Transverse colon (tissue), 4 donors: ENCODE results near the gene CTDSP2.

ENCODE experiments used
- POLR2AphosphoS5 ChIP-seq, 3 donors: sonication (generic); formaldehyde crosslinking; IDR thresholded peaks; one replicate each; pipeline ENCODE4 v1.6.1; 2016; ENCODE audit warnings: antibody characterized with exemption in 3 of 3
- TF ChIP-seq, protein P1 (sequence below), 5 experiments: fragments of 200-600 bp in 3 of 5; fragments of 450-650 bp in 2 of 5; sonication (generic) in 3 of 5; IDR thresholded peaks; 1 replicate in 2 of 5; 2 replicates in 3 of 5; pipeline ENCODE4 v1.5.1; 2016 to 2017; ENCODE audit warnings: antibody characterized with exemption in 5 of 5, inconsistent platforms in 3 of 5, mild to moderate bottlenecking in 2 of 5, moderate library complexity in 1 of 5

DNA sequence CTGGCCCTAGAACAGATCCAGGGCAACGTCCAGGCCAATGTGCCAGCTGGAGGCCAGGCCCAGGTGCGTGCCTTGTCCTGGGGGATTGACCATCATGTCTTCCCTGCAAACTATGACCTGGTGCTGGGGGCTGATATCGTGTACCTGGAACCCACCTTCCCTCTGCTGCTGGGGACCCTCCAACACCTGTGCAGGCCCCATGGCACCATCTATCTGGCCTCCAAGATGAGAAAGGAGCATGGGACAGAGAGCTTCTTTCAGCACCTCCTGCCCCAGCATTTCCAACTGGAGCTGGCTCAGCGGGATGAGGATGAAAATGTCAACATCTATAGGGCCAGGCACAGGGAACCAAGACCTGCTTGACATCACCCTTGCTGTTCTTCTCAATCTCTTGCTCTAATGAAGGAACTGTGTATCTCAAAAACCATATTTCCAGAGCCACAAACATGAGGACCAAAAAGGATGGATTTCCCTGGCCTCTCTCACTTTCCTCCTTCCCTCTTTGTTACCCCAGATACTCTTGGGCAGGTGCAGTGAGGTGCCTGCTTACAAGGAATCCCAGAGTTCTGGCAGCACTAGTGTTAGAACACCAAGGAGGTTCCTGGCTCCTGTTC lies 66.1 kb downstream of the CTDSP2 start:
- TF ChIP-seq POLR2AphosphoS5 (IDR thresholded peaks at IDR 0.05): no peak
- TF ChIP-seq, protein P1, sequence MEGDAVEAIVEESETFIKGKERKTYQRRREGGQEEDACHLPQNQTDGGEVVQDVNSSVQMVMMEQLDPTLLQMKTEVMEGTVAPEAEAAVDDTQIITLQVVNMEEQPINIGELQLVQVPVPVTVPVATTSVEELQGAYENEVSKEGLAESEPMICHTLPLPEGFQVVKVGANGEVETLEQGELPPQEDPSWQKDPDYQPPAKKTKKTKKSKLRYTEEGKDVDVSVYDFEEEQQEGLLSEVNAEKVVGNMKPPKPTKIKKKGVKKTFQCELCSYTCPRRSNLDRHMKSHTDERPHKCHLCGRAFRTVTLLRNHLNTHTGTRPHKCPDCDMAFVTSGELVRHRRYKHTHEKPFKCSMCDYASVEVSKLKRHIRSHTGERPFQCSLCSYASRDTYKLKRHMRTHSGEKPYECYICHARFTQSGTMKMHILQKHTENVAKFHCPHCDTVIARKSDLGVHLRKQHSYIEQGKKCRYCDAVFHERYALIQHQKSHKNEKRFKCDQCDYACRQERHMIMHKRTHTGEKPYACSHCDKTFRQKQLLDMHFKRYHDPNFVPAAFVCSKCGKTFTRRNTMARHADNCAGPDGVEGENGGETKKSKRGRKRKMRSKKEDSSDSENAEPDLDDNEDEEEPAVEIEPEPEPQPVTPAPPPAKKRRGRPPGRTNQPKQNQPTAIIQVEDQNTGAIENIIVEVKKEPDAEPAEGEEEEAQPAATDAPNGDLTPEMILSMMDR (IDR thresholded peaks at IDR 0.05): no peak
